ENCODE measurements around the gene CYTIP.

CYTIP gene

DNA sequence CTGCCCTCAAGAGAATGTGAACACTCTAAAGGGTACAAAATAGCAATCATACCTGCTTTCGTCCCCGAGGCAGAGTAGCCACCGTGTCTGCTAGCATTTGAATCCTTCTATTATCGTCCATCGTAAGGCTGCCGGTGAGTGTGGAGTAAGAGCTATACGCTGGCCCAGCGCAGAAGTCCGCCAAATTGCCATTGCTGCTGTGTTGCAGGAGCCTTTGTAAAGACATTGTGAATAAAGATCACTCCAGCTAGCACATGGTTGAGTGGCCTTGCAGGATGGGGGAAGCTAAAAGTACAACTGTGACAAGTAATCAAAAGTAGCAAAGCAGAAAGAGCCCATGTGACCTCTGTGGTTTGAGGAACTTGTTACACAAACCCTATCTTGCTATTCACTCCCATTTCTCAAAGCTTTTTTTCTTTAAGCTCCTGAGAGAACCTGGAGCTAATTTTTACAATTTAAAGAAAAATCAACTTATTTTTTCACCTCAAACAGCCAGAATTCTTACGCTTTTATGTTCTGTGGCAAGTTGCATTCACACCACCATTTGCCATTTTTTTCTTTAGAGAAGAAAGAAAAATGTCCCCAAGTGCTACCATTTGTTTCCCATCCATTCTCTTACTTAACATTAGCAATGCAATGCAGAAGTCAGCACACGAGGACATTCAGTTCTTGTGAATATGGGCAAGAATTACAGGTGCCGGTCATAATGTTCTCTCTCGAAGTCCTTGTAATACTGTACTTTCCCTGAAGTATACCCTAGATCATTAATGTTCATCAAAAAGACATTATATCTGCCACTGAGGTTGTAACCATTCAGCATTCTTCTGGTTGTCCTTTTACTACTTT, at the start of gene CYTIP:
CYTIP (minus strand) TSS at position 295 of the 846 bp plus-strand sequence; CDS start at position 226, 69 bp downstream.
- DNase-seq (ENCODE audit: low spot score): no peak

DNA sequence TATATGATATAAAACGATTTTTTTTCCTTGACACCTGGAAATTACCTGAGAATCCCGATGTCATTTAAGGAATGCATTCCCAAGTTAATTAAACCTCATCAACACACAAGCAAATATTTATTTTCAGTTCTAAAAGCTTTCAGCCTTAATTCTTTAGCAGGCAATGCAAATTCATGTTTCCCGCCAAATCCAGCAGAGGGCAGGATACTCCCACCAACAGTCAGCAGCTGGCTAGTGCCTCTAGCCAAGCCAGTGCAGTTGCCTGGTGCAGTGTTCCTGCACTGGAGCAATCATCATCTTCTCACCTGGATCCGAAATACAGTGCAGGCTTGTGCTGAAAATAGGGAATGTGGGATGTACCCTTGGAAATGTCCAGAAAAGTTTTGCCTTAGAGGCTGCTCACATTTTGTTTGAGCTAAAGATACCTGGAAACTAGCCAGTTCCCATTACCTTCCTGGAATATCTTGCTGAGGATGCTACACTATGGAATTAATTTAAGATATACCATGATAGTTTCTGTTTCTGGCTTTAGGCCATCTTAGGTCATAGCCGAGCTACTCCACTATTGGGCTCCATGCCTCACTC, 48.4 kb upstream of the CYTIP start:
- DNase-seq (ENCODE audit: low spot score): peak; percentile 76

DNA sequence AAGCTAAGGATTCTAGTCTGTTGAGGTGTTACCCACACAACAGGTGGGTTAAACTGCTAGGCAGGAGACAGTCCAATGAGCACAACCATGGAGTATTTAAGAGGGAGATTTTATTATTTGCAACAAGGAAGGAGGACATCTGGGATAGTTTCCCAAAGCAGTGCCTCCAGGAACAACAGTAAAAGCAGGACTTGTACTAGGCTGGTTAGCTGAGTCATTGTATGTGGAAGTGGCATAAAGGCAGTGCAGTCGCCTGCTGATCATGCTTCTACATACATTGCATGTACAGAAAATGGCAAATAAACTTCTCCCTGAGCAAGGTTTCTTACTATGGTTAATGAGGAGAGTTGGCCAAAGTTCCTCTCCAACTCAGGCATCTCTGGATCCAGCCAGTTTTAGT, 46.1 kb upstream of the CYTIP start:
- DNase-seq (ENCODE audit: low spot score): no peak

DNA sequence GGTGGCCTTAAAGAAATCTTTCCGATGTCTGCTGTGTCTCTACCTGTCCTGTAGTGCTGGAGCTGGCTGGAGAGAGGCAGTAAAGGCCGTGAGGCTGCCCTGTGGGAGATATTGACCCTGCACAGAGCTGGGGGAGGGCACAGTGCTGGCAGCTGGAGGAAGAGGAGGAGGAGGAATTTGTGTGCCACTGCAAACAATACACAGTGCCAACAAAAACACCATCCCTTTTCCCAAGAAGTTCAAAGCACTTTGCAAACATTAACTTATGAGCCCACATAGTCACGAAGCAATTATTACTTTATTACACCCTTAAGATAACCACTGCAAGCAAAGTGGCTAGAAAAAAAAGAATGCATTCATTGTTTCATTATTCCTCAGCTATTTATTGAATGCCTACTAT, 45.0 kb upstream of the CYTIP start:
- DNase-seq (ENCODE audit: low spot score): no peak

DNA sequence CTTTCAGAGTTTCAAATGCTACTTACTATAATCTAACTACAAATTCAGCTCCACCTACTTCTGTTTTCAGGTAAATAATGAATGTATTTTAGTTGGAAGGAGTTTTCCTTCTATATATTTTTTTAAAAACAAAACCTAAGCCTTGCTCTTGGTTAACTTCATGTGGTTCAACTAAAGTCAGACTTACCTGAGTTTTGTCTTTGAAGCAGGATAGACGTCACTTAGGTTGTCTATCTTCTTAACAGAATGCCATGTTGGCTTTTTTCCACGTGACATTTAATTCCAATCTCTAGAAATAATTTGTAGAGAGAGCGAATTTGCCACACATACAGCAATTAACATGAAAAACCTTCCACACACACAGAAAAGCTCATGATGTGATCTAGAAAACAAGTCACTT, 43.9 kb upstream of the CYTIP start:
- DNase-seq (ENCODE audit: low spot score): no peak

DNA sequence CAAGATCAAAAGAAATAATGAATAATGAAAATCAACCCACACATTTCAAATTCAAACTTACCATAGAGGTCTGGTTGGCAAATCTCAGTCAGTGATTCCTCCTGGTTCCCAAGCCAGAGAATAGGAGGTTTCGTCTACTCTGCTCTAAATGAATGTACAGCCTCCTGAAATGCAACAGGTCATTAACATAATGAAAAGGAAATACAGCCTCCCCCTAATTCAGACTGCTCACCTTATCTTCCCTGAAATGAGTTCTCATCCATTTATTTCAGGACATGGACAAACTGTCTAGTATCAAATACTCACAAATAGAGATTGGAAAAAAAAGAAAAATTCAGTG, 43.4 kb upstream of the CYTIP start:
- no peak for DNase-seq (ENCODE audit: low spot score)

DNA sequence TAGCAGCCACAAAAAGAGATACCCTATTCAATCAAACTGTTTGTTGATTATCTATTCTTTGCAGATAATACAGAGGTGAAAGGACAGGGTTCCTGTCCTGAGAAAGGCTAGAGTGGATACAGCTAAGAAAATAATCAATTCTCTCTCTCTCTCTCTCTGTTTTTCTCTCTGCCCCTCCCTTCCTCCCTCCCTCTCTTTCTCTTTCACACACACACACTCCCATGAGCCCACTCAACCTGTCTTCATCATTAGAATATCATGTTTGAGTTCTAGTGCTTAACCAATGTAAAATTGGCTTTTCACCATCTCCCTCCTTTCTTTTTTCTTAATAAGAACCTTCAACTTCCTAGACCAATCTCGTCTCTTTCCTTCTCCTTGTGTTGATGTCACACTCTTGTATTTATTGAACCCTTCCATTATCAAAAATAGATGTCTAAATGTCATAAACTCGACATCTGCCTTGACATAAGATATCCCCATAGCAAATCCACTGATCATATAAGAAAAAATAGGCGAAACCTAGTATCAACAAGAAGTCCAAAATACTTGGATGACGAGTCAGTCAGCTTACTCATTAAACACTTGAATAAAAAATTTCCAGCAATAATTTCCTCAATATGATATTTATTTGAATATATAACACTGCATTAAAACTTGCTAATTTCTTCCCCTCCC, 42.8 kb upstream of the CYTIP start:
- no peak for DNase-seq (ENCODE audit: low spot score)

DNA sequence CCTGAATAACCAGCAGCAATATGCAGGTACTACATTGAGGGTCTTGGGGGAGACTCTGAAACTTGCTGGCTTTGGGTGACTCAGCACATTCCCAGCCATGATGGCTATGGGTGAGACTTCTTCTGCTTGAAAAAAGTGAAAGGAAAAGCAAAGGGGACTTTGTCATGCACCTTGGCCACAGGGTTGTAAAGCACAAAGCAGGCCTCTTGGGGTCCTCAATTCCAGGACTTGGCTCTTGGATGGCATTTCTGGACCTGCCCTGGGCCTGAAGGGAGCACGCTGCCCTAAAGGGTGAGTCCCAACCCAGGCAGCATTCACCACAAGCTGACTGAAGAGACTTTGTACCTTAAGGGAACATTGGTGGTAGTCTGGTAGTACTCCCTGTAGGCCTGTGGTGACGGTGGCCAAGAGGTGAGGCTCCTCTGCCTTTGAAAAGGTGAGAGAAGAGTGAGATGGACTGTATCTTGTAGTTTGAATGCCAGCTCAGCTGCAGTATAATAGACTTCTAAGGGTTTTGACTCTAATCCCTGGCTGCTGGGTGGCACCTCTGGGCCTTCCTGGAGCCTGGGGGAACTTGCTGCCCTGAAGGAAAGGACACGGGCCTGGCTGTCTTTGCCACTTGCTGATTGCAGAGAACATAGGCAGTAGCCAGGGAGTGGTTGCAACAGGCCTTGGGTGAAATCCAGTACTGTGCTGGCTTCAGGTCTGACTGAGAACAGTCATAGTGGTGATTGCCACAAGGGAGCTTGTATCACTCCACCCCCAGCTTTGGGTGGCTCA, 36.5 kb upstream of the CYTIP start:
- no peak for DNase-seq (ENCODE audit: low spot score)

DNA sequence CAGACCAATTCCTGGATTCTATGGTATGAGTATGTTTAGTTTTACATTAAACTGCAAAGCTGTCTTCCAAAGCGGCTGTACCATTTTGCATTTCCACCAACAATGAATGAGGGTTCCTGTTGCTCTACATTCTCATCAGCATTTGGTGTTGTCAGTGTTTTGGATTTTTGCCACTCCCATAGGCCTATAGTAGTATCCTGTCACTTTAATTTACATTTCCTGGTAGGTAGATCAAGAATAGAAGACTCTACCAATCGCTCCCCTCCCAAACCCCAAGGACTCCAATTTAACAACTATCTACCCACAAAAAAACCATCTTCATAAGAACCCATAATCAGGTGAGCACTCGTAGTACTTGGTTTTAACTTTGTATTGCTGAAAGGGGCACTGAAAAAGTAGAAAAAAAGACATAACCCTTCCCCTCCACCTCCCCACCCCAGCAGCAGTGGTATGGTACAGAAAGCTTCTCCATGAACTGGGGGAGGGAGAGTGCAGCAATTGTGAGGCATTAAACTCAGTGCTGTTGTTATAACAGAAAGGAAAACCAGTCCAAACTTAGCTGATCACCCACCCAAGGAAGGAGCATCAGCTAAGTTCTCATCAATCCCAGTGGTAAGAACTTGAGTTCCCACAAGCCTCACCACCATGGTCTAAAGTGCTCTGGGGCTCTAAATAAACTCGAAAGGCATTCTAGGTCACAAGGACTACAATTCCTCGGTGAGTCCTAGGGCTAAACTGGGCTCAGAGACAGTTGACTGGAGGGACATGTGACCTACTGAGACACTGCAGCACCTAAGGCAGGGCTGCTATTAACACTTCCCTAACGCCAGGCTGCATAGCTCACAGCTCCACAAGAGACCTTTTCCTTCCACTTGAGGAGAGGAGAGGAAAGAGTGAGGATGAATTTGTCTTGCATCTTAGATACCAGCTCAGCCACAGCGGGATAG, 35.5 kb upstream of the CYTIP start:
- no peak for DNase-seq (ENCODE audit: low spot score)

DNA sequence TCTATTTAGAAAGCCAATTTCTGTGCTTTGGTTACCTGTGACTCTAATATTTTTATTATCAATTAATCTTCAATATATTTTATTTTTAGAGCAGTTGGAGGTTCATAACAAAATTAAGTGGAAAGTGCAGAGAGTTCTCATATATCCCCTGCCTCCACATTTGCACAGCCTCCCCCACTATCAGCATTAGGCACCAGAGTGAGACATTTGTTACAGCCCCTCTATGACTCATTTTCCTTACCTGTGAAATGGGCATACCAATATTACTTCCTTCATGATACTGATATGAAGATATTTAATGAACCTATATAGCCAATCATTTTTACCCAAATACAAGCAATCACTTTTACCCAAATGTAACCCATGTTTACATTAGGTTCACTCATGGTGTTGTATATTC, 34.0 kb upstream of the CYTIP start:
- DNase-seq (ENCODE audit: low spot score): no peak

DNA sequence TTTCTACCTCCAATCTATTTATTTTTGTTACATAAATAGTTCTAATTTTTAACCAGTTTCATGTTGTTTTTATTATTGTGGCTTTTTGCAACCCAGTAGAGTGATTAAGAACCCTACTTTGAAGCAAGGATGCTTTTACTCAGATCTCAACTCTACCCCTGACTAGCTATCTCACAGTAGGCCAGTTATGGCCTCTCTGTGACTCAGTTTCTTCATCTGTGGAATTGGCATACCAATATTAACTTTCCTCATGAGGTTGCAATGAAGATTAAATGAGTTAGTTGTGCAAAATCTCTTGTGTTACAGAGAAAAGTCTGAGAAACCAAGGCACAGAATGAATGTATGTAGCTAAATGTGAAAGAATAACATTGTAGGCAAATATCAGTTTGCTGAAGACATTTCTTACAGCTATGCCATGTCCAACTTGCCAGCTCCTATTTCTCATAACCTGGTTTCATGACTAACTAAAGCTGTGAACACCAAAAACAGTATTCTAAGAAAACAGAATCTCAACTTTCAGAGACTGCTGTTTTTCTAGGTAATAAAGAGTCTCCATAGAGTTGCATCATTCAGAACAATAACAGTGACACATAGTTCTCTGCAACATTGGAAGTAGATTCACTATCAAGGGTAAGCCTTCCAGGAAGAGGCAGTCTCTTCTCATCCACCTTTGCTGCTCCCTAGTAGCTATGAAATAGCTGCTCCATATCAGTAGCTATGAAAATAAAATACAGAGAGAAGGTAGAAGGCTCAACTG, 33.2 kb upstream of the CYTIP start:
- DNase-seq (ENCODE audit: low spot score): no peak

DNA sequence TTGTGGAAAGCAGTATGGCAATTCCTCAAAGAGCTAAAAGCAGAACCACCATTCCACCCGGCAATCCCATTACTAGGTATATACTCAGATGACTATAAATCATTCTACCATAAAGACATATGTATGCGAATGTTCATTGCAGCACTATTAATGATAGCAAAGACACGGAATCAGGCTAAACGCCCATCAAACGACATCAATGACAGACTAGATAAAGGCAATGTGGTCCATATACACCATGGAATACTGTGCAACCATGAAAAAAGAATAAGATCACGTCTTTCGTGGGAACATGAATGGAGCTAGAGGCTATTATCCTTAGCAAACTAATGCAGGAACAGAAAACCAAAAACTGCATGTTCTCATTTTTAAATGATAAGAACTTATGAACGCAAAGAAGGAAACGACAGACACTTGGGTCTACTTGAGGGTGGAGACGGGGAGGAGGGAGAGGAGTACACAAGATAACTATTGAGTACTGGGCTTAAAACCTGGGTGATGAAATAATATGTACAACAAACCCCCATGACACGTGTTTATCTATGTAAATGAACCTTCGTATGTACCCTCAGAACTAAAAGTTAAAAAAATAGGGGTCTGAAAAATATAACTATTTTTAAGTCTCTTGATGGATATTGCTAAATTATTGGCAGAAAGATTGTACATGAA, 32.0 kb upstream of the CYTIP start:
- DNase-seq (ENCODE audit: low spot score): no peak

DNA sequence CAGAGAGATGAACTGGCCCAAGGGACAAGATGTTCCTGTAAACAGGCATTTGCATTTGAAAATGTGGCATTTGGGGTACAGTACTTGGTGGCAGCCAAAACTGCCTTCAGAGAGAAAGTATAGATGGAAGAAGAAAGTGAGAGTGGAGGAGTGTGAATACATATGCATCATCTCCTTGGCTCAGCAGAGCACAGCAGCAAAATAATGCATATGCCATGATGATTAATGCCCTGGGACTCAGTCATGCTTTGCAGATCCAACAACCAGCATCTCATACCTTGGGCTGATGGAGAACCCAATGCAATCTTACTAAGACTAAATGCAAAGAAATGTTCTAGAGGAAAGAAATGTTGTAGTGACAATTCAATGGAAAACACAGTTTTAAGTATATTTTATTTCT, 29.7 kb upstream of the CYTIP start:
- no peak for DNase-seq (ENCODE audit: low spot score)

DNA sequence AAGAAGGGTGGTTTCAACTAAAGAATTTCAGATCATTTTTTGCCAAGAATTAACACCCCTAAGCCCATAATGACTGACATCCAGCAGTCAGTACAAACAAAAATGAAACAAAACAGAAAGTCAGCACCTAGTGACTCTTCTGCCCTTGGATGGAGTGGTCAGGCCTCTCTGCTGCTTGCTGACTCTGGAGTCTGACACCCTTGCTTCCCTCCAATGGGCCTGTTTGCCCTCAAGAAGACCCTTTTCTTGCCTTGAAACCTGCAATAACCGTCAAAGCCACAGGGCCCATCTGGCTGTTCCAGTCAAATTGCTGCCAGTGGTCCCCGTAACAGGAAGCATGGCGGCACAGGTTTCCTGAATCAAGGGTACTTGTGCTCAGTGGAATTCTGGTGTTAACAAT, 27.2 kb upstream of the CYTIP start:
- DNase-seq (ENCODE audit: low spot score): no peak

DNA sequence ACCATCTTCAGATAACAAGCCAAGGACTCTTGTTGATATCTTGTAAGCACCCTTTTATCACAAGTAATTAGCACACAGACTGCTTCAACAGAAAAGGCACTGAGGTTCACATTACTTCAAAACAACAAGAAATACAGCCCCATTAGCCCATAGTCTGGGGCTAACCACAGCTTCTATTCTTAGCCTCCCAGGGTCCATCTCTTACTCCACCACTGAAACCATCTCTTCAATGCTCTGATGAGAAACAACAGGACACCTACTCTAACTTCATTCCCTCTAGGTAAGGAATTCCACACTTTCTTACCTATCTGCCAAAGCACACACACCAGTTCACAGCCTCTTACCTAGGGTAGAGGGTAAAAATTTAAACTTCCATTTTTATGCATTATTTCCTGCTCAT, 26.4 kb upstream of the CYTIP start:
- no peak for DNase-seq (ENCODE audit: low spot score)

DNA sequence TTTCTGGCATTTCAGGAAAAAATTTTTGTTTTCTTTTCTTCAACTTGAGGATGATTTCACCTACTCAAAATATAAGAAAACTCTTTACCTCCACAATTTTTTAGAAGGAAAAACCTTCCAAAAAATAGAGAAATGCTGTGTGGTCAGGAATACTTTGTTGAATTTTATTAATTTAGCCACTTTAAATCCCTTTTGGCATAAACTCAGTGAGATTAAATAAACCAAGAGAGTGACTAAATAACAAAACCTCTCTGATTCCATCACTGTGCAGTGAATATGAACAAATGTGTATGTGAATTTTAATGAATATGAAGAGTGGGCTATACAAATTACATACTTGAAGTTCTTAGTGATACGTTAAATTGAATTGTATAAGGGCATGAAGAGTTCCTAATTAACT, 25.8 kb upstream of the CYTIP start:
- no peak for DNase-seq (ENCODE audit: low spot score)

DNA sequence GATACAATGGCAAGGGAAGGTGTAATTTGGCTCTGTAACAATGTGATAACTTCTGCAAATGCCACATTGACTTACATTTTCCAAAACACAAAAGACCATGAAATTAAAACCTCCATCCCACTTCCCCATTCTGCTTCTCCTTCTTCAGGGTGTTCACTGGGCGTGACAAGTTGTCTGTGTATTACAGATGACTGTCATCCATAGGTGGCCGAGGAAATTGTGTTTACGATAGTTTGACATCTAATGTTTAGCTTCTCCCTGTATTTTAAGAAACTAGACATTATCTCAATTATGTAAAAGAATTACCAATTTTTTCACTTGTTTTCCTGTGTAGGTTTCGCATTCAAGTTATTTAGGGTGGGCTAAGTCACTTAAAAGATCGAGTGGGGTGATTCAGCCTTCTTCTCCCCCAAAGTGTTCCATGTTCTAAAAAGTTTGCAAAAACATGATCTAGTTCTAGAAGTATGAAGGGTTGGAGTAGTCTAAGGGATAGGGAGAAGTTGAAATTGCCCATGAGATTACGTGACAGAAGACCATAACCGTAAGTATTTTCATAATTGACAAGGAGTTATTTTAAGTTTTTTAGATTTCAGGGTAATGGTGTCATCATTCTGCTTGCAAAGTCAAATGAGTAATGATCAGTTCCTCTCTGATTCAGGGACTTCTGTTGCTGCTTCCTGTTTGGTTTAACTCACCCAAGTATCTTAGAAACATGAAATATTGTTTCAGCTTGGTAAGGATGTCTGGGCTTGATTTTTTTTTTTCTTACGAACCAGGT, 25.2 kb upstream of the CYTIP start:
- peak; percentile 54 for DNase-seq (ENCODE audit: low spot score)

DNA sequence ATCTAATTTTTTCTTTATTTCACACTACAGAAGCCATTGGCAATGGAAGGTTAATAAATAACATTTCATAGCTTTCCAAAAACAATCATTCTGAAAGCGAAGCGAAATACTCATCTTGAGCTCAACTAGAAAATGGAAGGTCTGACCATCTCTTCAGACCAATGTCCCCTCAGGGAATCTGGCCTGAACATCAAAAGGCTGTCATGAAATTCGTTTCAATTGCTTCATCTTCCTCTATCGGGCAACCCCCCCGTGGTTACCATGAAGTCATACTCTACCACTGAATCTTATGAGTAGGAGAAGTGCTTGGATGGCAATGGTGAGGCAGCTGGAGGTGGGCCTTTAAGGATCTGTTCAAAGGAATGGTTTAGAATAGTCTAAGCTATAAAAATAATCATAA, 22.9 kb upstream of the CYTIP start:
- no peak for DNase-seq (ENCODE audit: low spot score)

DNA sequence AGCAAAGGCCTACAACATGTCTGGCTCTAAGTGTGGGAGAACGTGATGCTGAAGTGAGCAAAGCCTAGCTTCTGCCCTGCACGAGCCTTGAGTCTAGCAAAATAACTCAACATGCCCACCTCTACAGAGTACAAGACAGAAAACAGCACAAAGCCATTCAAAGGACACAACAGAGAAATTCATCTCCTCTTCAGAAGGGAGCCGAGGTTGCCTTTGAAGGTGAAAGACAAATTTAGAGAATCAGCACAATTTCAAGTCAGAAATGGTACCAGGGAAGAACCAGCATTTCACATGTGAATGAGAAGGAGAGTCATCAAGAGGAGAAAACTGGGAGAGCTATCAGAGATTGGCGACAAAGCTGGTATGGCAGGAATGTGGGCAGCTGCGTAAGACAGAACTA, 21.7 kb upstream of the CYTIP start:
- DNase-seq (ENCODE audit: low spot score): no peak
